Psoas muscle (tissue), 8 donors: ENCODE data around the gene LYZL2. TPM values are rescaled to one million over a fixed set of nuclear protein-coding genes. Genes with fewer than 3 reads are reported as not detected.
"Not testable (repeated sequence)": the region's sequence is repeated elsewhere in the genome, so short reads cannot be mapped to it uniquely, and the experiment has no call there.

Experiments used
- ATAC-seq, 4 donors: fragments of 200-7000 bp; cut with Tn5 transposase; one replicate each; pipeline ENCODE4 v1.9.1; 2020; ENCODE audit warnings: moderate library complexity in 3 of 4, mild to moderate bottlenecking in 2 of 4
- DNase-seq, 2 donors: peaks; one replicate each; pipeline ENCODE4 v3.0.0-alpha.2; 2020
- H3K27ac ChIP-seq: fragments of 200-600 bp; one replicate; pipeline ENCODE4 v1.8.0; 2022
- H3K27me3 ChIP-seq, 3 donors: fragments of 200-600 bp in 1 of 3; one replicate each; pipeline versions ENCODE4 v1.6.1 to v1.8.0; 2013 to 2022; ENCODE audit warnings: low read length in 2 of 3, mild to moderate bottlenecking in 2 of 3, moderate library complexity in 1 of 3; ENCODE audit not compliant: insufficient read depth in 3 of 3
- H3K36me3 ChIP-seq, 2 donors: fragments of 200-600 bp in 1 of 2; one replicate each; pipeline versions ENCODE4 v1.6.1 to v1.8.0; 2013 to 2022; ENCODE audit warnings: low read depth in 1 of 2, mild to moderate bottlenecking in 1 of 2, moderate library complexity in 1 of 2; ENCODE audit not compliant: insufficient read depth in 1 of 2
- H3K4me1 ChIP-seq: fragments of 200-600 bp; one replicate; pipeline ENCODE4 v1.8.0; 2022
- H3K4me3 ChIP-seq: fragments of 200-600 bp; one replicate; pipeline ENCODE4 v1.8.0; 2022; ENCODE audit warnings: mild to moderate bottlenecking
- H3K9me3 ChIP-seq: fragments of 200-600 bp; one replicate; pipeline ENCODE4 v1.8.0; 2022
- CTCF ChIP-seq: fragments of 200-600 bp; IDR thresholded peaks from one replicate; pipeline ENCODE4 v1.8.0; 2022; ENCODE audit warnings: antibody characterized with exemption
- WGBS, 3 donors: extraction: QIAGEN DNeasy Blood & Tissue Kit; methylation state at CpG; one replicate each; pipeline versions ENCODE4 v1.1.6 to v1.1.7; 2013; 5-methylcytosine and 5-hydroxymethylcytosine counted together
- intact Hi-C, 2 donors: fragments of 100-400 bp; cut with DNase I; formaldehyde crosslinking; loops; one replicate each; pipeline versions ENCODE4 v1.11.0 to v1.14.2; 2022
- long read RNA-seq, 2 donors: library from polyadenylated mRNA; unstranded; transcript quantifications; one replicate each; pipeline ENCODE4 v2.0.0, GENCODE V29; 2021
- polyA plus RNA-seq, 3 donors: library from polyadenylated mRNA; stranded (reverse); fragments of 200-250 nt; gene quantifications; one replicate each; pipeline ENCODE4 v1.2.3, GENCODE V29; 2013
- total RNA-seq, 4 donors: library from RNA; stranded (reverse); fragmentation: NEBNext Ultra II Directional in 2 of 4; extraction: Animal tissue kit (Norgen Biotek cat#: 25700) in 2 of 4; gene quantifications; one replicate each; pipeline versions ENCODE4 v1.2.1 to v1.2.4, GENCODE V29; 2021 to 2023
- donor health status: healthy with polysubstance abuse.
- donor health status: DM: no; HTN: no; CAD: no; lungs with moderate emphysema.
- donor health status: Bipolar disorder and iron deficiency.
- donor health status: healthy.
- donor health status: DM: yes; HTN: yes; CAD: no.
- donor health status: DM: no; HTN: no; CAD: no.
- donor health status: DM: no; HTN: no; CAD: no.
- donor health status: DM: yes; HTN: yes; CAD: no.

LYZL2 gene
- total RNA-seq (not detected), polyA plus RNA-seq (not detected)
- long read RNA-seq, donor 1 = 0 reads
- long read RNA-seq, donor 2 = 0 reads

DNA sequence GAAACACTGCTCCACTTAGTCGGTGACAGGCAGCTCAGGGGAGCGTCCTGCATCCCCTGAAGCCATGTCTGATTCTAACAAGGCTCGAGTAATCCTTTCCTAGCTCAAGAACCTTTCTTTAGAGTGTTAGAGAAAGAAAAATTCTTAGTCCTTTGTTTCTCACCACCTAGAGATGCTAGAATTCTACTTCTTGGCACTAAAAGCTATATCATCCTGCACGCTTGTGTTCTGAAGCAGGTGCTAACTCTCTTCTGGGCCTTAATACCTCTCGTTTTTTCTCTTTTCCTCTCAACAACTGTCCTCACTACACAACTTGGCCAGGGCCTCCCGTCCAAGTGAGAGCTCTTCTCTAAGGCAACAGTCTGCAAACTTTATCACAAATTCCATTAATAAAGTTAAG lies at the start of gene LYZL2:
TSS of gene LYZL2 (minus strand) at position 101 of the 400 bp plus-strand sequence. CDS start 2,838 bp downstream, outside the sequence.
- H3K4me1 ChIP-seq = no peaks in the 10 kb centered on the region

GRCh38 chr10:30677616-30678015 lies 48.1 kb upstream of the LYZL2 start:
- H3K9me3 ChIP-seq, ATAC-seq, H3K36me3 ChIP-seq, DNase-seq, H3K27me3 ChIP-seq, H3K4me1 ChIP-seq, H3K4me3 ChIP-seq, intact Hi-C loops, H3K27ac ChIP-seq: not testable (repeated sequence)
- 73 to 96% methylated on average over 4 to 5 of the region's 7 CpGs; no CpG with 5 or more reads in 1 of the 3 donors for WGBS, 3 donors

More for the DNA sequence above, at the start of gene LYZL2:
- no peak within 1 kb of the TSS for H3K27ac ChIP-seq
- H3K9me3 ChIP-seq = no peaks in the 10 kb centered on the region
- no peak for DNase-seq
- intact Hi-C loops = no loop called here
- H3K36me3 ChIP-seq = no peaks in the 10 kb centered on the region
- H3K27me3 ChIP-seq = no peaks in the 10 kb centered on the region
- no peak for TF ChIP-seq CTCF
- H3K4me3 ChIP-seq = no peak within 1 kb of the TSS
- ATAC-seq = no peak
- 64 to 74% (median 73%) methylated on average over 6 of the region's 6 CpGs for WGBS, 3 donors

- ATAC-seq, DNase-seq, H3K4me1 ChIP-seq, H3K27me3 ChIP-seq, H3K27ac ChIP-seq, H3K36me3 ChIP-seq, intact Hi-C loops, H3K4me3 ChIP-seq, H3K9me3 ChIP-seq: not testable (repeated sequence)
- WGBS, 3 donors = 52 to 96% (median 79%) methylated on average over 3 of the region's 3 CpGs
Measured at GRCh38 chr10:30677146-30677545, 47.6 kb upstream of the LYZL2 start.

- TF ChIP-seq CTCF = no peak
- Histone ChIP-seq H3K36me3 (no peaks in the 10 kb centered on the region), H3K9me3 (no peaks in the 10 kb centered on the region), H3K4me3 (no peak overlapping the region), H3K4me1 (no peaks in the 10 kb centered on the region), H3K27me3 (peaks cover 0 to 3% (median 0%) of the 10 kb centered on the region in 3 donors), H3K27ac (no peak overlapping the region)
- WGBS, 3 donors = 81 to 86% (median 84%) methylated on average over 11 of the region's 13 CpGs
- DNase-seq (no peak), ATAC-seq (no peak)
- intact Hi-C loops = no loop called here
Measured at GRCh38 chr10:30675791-30676718, 46.5 kb upstream of the LYZL2 start.

DNA sequence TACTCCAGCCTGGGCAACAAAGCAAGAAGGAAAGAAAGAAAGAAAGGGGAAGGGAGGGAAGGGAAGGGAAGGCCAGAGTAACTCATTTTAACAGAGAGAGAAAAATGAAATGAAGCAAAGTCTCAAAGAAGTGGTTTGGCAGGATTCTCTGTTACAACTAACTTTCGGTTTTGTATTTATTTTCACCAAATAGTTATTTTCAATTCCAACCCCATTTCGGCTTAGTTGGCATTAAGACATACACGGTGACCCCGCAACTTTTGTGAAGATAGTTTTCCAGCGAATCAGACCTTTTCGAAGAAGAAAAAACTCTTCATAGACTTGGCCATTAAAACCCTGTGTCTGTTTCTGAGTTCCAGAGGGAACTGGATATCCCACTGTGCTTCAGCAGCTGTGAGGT lies 45.2 kb upstream of the LYZL2 start:
- Histone ChIP-seq H3K4me3 (no peak overlapping the region), H3K36me3 (no peaks in the 10 kb centered on the region), H3K4me1 (no peaks in the 10 kb centered on the region), H3K27me3 (no peaks in the 10 kb centered on the region), H3K27ac (no peak overlapping the region), H3K9me3 (no peaks in the 10 kb centered on the region)
- ATAC-seq (no peak), DNase-seq (no peak)
- TF ChIP-seq CTCF = no peak
- intact Hi-C loops = no loop called here
- WGBS, 3 donors = 61 to 78% (median 64%) methylated on average over 6 of the region's 6 CpGs

- DNase-seq, H3K4me3 ChIP-seq, intact Hi-C loops, H3K27ac ChIP-seq, H3K27me3 ChIP-seq, H3K36me3 ChIP-seq, H3K9me3 ChIP-seq, H3K4me1 ChIP-seq: not testable (repeated sequence)
- WGBS, 3 donors = 33 to 60% (median 35%) methylated on average over 1 to 8 of the region's 13 CpGs
- peak; percentile 29 to 78 (median 63) for ATAC-seq
Measured at GRCh38 chr10:30673262-30673661, 43.7 kb upstream of the LYZL2 start.

GRCh38 chr10:30672338-30672737 lies 42.8 kb upstream of the LYZL2 start:
- H3K9me3 ChIP-seq, DNase-seq, intact Hi-C loops, H3K4me3 ChIP-seq, H3K27ac ChIP-seq, ATAC-seq, H3K4me1 ChIP-seq, H3K27me3 ChIP-seq, H3K36me3 ChIP-seq: not testable (repeated sequence)
- WGBS, 3 donors = 83 to 90% (median 88%) methylated on average over 4 of the region's 4 CpGs
